KMS-11 (cell line): ENCODE results near the gene IQCF2.

Source experiments
- H2AFZ ChIP-seq: fragments of 200-600 bp; sonication (generic); 2 replicates; pipeline ENCODE4 v1.6.1; 2016; ENCODE audit warnings: antibody characterized with exemption, mixed run types, low read depth
- H3K27ac ChIP-seq: fragments of 200-600 bp; sonication (generic); 2 replicates; pipeline ENCODE4 v1.6.1; 2016; ENCODE audit warnings: mild to moderate bottlenecking, mixed run types
- H3K27me3 ChIP-seq: fragments of 200-600 bp; sonication (generic); 2 replicates; pipeline ENCODE4 v1.6.1; 2017; ENCODE audit warnings: mild to moderate bottlenecking, low read depth, mixed run types, moderate library complexity; ENCODE audit not compliant: insufficient read depth
- H3K36me3 ChIP-seq: fragments of 200-600 bp; sonication (generic); 2 replicates; pipeline ENCODE4 v1.6.1; 2017; ENCODE audit warnings: mild to moderate bottlenecking, mixed run types; ENCODE audit not compliant: insufficient read depth
- H3K4me1 ChIP-seq: fragments of 200-600 bp; sonication (generic); 2 replicates; pipeline ENCODE4 v1.6.1; 2016; ENCODE audit warnings: mild to moderate bottlenecking, low read depth, mixed run types; ENCODE audit not compliant: poor library complexity, severe bottlenecking
- H3K4me2 ChIP-seq: fragments of 200-600 bp; sonication (generic); 2 replicates; pipeline ENCODE4 v1.7.0; 2016; ENCODE audit warnings: mild to moderate bottlenecking, mixed run types
- H3K4me3 ChIP-seq: fragments of 200-600 bp; sonication (generic); IDR thresholded peaks from 2 replicates; pipeline ENCODE4 v1.6.1; 2017; ENCODE audit warnings: low read depth, low read length, mixed read lengths; ENCODE audit not compliant: insufficient read depth
- H3K79me2 ChIP-seq: fragments of 200-600 bp; sonication (generic); 2 replicates; pipeline ENCODE4 v1.6.1; 2016; ENCODE audit warnings: low read depth, mixed run types; ENCODE audit not compliant: insufficient read depth
- H3K9ac ChIP-seq: fragments of 200-600 bp; sonication (generic); 2 replicates; pipeline ENCODE4 v1.6.1; 2016; ENCODE audit warnings: mild to moderate bottlenecking, mixed run types
- H4K20me1 ChIP-seq: fragments of 200-600 bp; sonication (generic); 2 replicates; pipeline ENCODE4 v1.6.1; 2016; ENCODE audit warnings: mild to moderate bottlenecking, mixed run types; ENCODE audit not compliant: insufficient read depth
- CTCF ChIP-seq: fragments of 200-600 bp; sonication (generic); conservative IDR thresholded peaks from 2 replicates; pipeline ENCODE4 v1.6.1; 2017; ENCODE audit warnings: low read depth, mild to moderate bottlenecking, antibody characterized with exemption, low read length, moderate library complexity, mixed read lengths

IQCF2 gene

GRCh38 chr3:51816723-51817122 is 44.7 kb upstream of the IQCF2 start:
- H3K4me2 ChIP-seq, result no peak overlapping the region
- no peaks in the 10 kb centered on the region for H3K79me2 ChIP-seq
- no peaks in the 10 kb centered on the region for H3K27me3 ChIP-seq
- no peak overlapping the region for H3K9ac ChIP-seq
- TF ChIP-seq CTCF, result no peak
- no peak overlapping the region for H2AFZ ChIP-seq
- H3K27ac ChIP-seq, result no peak overlapping the region
- no peak overlapping the region for H3K4me3 ChIP-seq
- H3K36me3 ChIP-seq, result no peaks in the 10 kb centered on the region
- no peaks in the 10 kb centered on the region for H4K20me1 ChIP-seq
- H3K4me1 ChIP-seq, result no peaks in the 10 kb centered on the region

DNA sequence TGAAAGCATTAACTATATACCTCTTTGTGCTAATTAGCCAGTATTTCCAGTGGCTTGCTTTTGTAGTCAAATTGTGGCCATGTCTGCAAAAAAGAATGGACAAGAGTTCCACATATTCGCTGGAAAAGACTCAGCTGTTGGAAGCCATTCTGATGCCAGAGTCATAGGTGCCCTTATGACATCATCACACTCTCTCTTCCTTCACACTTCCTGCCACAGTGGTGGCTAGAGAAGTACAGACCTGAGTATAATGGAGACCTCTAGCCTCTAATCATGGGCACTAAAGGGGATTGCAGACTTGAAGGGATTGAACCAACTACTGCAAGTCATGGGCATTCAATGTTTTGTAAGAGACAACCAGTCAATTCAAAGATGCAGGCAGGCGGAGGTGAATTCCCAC is 44.0 kb upstream of the IQCF2 start:
- H3K79me2 ChIP-seq, result no peaks in the 10 kb centered on the region
- no peaks in the 10 kb centered on the region for H3K36me3 ChIP-seq
- no peak overlapping the region for H3K27ac ChIP-seq
- no peak overlapping the region for H3K4me2 ChIP-seq
- no peaks in the 10 kb centered on the region for H3K4me1 ChIP-seq
- H2AFZ ChIP-seq, result no peak overlapping the region
- no peak for TF ChIP-seq CTCF
- H4K20me1 ChIP-seq, result no peaks in the 10 kb centered on the region
- no peak overlapping the region for H3K4me3 ChIP-seq
- no peaks in the 10 kb centered on the region for H3K27me3 ChIP-seq
- H3K9ac ChIP-seq, result no peak overlapping the region

DNA sequence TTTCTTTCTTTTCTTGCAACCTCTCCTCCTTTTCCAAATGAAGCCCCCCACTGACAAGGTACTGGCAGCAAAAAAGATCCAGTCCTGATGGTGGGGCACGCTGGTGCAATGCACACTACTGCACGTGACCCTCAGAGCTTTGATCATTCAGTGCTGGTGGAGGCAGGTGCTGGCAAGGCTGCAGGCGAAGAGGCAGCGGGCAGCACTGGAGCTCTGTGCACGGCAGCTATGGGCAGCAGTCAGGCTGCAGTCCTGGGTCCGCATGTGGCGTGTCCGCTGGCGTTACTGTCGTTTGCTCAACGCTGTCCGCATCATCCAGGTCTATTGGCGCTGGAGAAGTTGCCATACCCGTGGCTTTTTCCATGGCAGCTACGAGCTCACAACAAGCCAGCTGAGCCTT is 42.3 kb upstream of the IQCF2 start:
- Histone ChIP-seq H3K9ac (no peak overlapping the region), H3K79me2 (no peaks in the 10 kb centered on the region), H3K36me3 (no peaks in the 10 kb centered on the region), H4K20me1 (no peaks in the 10 kb centered on the region), H3K4me2 (no peak overlapping the region), H3K4me1 (no peaks in the 10 kb centered on the region), H3K27ac (no peak overlapping the region), H3K27me3 (no peaks in the 10 kb centered on the region), H2AFZ (no peak overlapping the region), H3K4me3 (no peak overlapping the region)
- TF ChIP-seq CTCF, result no peak

GRCh38 chr3:51819709-51820406 is 41.6 kb upstream of the IQCF2 start:
- Histone ChIP-seq H3K4me3 (no peak overlapping the region), H3K4me1 (no peaks in the 10 kb centered on the region), H3K4me2 (no peak overlapping the region), H3K36me3 (no peaks in the 10 kb centered on the region), H4K20me1 (no peaks in the 10 kb centered on the region), H3K79me2 (no peaks in the 10 kb centered on the region), H2AFZ (no peak overlapping the region), H3K9ac (no peak overlapping the region), H3K27me3 (no peaks in the 10 kb centered on the region), H3K27ac (no peak overlapping the region)
- TF ChIP-seq CTCF, result no peak; the same call in 1 of the 2 replicates
